GM12892 (cell line): ENCODE measurements around the gene BLMH.

ENCODE experiments used
- POLR2AphosphoS5 ChIP-seq: IDR thresholded peaks from 2 replicates; pipeline ENCODE4 v1.6.1; 2011; ENCODE audit warnings: low read depth, low read length, control low read depth
- TAF1 ChIP-seq: IDR thresholded peaks from 2 replicates; pipeline ENCODE4 v1.6.1; 2011; ENCODE audit warnings: low read depth, mild to moderate bottlenecking, control low read depth, low read length, borderline replicate concordance

DNA sequence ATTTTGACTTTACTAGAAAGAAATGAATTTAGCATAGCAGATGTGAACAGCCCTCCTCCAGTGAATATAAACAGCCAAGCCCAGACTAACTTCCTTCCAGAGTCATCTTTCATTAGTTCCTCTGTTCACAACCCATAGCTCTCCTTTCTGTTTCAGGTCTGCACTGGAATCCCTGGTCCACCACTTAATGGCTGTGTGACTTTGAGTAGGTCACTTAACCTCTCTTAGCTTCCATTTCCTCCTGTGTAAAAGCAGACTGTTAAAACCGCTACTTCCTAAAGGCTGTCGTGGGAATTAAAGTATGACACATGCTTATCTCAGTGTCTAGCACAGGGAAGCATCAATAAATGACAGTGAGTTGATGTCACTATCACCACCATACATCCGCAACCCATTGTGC, 63.7 kb downstream of the BLMH start:
- TF ChIP-seq TAF1 (no peak), POLR2AphosphoS5 (no peak)
